NK-92 (cell line): Measurements from ENCODE around the gene MS4A2.
"Not testable (repeated sequence)": the region's sequence is repeated elsewhere in the genome, so short reads cannot be mapped to it uniquely, and the experiment has no call there.

Source experiments
- DNase-seq: peaks from one replicate; lab custom pipeline; 2025; ENCODE audit not compliant: unreplicated experiment; lab: John Stamatoyannopoulos, UW

Gene MS4A2

DNA sequence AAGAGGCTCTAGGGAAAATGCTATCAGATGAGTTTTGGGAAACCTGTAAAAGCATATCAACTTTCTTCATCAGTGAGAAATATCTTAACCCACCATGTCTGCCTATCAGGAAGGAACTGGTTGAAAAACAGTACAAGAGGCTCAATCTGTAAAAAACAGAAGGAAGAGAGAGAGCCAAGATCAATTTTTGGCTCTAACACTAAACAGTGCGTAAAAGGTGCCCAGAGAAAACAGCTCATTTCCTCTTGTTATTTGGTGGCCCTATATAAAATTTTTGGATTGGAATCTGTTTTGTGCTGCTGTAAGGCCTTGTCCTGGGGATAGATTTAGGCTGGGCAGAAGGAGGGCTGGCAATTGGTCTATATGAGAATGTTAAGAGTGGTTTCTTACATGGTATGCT, 12.1 kb downstream of the MS4A2 start:
- DNase-seq = no peak

DNA sequence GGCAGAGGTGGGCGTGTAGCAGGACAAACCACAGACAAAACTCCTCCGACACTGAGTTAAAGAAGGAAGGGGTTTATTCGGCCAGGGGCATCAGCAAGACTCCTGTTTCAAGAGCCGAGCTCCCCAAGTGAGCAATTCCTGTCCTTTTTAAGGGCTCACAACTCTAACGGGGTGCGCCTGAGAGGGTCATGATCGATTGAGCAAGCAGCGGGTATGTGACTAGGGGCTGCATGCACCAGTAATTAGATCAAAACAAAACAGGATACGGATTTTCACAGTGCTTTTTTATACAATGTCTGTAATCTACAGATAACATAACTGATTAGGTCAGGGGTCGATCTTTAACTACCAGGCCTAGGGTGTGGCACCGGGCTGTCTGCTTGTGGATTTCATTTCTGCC, 12.9 kb downstream of the MS4A2 start:
- not testable (repeated sequence) for DNase-seq

DNA sequence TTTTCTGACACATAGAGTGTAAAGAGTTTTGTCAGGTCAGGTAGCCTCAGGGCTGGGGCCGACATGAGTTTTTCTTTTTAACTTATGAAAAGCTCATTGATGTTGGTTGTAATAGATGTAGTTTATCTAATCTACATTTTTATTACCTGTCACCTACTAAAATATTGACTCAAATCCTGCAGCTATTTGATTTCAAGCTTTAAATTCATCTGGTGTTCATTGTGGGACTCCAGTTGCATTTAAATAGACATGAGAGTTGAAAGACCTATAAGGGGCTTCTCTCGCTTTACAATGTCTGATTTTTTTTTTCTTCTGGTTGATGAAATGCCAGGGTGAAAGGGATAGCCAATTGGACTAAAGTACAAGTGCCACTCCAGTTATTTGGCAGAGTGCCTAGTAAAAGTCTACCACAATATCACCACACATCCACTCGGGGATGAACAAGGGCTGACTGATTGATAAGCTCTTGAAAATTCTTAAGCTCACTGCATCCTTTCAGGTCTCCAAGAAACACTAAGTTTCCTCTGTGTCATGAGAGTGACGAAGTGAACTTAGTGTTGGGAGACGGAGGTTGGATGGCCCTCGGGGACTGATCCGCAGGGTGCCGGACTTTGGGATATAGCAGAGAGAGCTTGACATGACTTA, 16.1 kb downstream of the MS4A2 start:
- not testable (repeated sequence) for DNase-seq

DNA sequence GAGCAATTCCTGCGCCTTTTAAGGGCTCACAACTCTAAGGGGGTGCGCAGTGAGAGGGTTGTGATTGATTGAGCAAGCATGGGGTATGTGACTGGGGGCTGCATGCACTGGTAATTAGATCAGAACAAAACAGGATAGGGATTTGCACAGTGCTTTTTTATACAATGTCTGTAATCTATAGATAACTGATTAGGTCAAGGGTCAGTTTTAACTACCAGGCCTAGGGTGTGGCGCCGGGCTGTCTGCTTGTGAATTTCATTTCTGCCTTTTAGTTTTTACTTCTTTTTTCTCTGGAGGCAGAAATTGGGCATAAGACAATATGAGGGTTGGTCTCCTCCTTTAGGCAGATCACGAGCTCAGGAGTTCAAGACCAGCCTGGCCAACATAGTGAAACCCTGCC, 20.2 kb downstream of the MS4A2 start:
- DNase-seq = not testable (repeated sequence)

DNA sequence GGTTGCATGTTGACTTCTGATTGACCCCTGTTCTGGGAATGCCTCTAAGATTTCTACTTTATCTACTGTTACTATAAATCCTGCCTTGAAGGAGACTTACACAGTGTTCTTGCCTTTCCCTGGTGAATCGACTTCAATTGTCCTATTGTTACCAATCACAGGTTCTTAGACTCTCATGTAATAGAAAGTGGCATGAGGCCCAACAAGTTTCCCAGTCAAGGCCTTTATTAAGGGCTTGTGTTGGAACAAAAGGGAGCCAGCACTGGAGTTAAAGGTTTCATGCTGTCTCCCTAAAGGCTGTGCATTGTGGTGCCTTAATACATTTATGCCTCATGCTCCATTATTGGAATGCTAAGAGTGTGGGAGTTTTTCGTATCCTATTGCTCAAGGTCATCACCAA, 23.3 kb downstream of the MS4A2 start:
- DNase-seq = no peak

DNA sequence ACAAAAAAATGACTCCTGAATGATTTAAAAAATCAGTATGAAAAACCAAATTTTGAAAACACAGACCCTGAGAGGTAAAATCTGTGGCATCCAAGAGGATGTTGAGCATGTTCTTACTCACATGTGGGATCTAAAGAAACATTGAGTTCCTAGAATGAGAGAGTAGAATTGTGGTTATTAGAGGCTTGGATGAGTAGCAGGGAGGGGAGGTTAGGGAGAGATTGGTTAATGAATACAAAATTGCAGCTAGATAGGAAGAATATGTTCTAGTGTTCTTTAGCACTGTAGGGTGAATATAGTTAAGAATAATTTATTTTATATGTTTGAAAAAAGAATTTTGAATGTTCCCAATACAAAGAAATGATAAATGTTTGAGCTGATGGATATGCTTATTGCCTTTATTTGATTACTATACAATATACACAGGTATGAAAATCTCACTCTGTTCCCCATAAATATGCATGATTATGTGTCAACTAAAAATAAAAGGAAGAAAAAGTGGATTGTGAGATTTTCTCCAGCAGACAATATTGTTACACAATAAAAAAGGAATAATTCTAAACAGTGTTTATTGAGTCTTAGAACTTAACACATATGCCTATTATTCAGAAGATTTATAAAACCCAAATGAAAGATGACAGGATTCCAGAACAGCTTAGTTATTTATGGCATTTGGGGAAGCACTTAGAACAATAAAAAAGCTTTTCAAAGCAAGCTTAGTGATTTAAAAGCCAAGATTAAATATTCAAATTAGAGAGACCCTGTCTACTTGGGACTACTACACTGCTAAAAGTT, 28.7 kb downstream of the MS4A2 start:
- DNase-seq = no peak

DNA sequence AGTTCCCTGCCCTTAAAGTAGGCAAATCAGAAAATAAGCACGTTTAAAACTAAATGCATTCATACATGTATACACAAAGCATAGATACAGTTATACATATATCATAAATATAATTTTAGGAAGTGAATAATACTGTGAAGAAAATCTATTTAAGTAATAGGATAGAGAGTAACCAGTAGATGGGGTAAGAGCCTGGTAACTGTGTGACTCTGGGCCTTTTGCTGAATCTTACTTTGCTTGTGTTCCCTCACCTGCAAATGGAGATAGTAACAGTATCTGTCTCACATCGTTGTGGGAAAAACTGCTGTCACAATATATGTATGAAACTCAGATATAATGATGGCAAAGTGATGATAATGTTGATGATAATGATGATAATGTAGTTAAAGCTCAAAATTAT, 29.9 kb downstream of the MS4A2 start:
- DNase-seq = no peak

DNA sequence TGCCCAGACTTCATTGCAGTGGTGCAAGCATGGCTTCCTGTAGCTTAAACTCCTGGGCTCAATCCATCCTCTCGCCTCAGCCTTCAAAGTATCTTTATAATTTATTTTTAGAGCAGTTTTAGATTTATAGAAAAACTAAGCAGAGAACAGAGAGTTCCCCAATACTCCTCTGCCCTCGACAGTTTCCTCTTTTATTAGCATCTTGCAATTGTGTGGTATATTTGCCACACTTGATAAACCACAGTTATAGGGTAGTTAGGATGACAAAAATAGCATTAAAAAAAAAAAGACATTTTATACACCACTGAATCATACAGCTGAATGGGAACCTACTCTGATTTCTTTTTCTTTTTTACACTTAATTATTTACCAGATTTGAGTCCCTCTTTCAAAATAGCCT, 31.2 kb downstream of the MS4A2 start:
- DNase-seq = no peak

DNA sequence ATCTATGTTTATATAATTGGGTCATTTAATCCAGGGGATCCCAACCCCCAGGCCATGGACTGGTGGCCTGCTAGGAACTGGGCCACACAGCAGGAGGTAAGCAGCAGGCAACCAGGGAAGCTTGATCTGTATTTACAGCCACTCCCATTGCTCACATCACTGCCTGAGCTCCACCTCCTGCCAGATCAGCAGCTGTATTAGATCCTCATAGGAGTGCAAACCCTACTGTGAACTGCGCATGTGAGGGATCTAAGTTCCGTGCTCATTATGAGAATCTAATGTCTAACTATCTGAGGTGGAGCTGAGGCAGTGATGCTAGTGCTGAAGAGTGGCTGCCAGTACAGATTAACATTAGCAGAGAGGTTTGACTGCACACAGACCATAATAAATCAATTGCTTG, 32.8 kb downstream of the MS4A2 start:
- DNase-seq = no peak

DNA sequence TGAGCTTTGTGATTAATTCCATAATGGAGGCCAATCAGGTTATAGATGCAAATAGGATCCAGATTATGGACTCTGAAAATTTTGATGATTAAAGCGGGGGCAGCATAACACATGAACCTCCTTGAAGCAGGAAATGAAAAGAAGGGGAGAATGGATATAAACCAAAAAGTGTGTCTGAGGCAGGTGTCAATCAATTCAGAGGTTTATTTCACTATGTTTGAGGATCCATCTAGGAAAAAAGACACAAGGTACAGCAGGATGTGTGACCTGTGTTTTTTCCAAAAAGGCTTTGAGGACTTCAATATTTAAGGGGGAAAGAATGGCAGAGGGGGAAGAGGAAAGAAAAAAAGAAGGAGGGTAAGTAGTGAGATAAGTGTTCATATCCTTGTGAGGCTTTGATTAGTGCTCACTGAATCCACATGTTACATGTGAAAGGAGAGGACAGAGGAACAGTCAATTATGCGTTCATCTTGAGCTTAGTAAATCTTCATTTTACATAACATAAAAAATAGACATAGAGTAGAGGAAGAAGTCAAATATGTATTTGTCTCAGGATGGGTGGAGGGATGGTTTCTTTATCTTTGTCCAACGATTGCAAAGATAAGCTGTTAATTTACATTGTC, 34.1 kb downstream of the MS4A2 start:
- DNase-seq = no peak

DNA sequence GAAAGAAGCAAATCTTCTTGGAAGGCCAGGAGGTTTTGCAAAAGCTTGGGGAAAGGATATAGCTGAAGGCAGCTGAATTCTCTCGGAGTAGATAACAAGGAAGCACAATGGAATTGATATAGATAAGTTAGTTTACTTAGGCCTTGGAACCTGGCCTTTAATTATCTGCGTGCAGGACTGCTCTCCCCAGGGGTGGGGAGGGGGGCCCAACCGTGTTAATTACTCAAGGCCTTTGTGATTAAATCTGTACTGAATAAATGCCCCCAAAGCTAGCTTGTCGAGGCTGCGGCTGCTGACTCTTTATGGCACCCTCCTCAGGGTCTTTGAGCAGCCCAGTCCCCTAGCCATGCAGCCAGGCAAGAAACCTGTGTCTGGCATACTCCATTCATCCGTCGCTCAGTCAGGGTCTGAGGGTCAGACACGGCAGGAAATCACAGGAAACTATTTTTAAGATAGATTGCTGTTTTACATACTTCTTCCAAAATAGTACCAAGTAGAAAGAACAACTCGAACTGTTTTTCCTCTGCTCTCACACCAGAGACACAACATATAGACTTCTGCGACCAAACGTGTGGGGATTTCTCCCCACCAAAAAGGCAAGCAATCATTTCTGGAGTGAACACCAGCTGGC, 36.5 kb downstream of the MS4A2 start:
- DNase-seq = no peak

DNA sequence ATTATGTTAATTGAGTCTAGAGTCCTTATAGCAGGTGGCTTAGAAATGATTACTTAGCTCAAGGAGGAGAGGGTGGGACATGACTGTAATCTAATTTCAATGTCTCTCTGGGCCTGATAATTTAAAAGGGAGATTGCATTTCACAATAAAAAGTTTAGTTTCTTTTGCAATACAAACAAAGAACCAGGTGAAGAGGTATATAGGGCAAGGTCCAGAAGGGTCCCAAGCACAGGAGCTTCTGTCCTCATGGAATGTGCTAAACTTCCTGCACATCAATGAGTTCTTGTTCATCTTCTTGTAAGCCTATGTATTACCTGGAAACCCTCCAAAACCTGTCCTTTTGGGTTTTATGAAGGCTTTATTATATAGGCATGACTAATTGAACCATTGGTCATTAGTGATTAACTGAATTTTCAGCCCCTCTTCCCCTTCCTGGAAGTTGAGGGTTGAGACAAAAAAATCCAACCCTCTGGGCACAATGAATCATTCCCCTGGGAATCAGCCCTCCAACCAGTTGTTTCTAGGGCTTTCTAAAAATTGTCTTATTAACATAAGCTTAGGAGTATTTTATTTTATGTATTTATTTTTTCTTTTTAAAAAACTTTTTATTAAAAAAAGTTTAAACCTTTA, 37.6 kb downstream of the MS4A2 start:
- no peak for DNase-seq

DNA sequence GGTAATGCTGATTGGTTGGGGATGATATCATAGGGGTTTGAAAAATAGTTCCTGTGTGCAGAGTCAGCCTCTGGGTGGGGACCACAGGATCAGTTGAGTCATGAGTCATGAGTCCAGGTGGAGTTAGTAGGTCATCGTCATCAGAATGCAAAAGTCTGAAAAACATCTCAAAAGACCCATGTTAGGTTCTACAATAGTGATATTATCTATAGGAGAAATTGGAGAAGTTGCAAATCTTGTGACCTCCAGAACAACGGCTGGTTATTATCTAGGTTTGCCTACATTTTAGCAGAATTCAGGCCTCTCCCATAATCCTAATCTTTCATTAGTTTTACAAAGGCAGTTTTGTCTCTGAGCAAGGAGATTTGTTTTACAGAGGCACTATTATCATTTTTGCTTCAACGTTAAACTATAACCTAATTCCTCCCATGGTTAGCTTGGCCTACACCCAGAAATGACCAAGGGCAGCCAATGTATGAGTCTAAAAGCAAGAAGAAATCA, 38.9 kb downstream of the MS4A2 start:
- no peak for DNase-seq

DNA sequence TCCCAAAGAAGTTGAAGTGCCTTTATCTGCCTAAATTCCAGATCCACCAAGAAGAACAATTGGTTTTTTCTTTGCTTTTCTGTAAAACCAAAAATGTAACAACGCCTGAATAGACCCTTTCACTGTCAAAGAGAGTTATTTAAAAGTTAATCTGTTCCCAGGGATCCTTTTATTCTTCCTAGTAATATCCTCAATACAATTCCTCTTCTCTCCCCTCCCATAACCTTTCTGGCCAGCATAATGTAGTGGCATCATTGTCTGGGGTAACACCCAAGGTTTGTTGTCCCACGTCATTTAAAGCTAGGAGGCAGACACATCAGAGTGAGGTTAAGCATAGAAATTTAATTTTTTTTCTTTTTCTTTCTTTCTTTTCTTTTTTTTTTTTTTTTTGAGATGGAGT, 39.9 kb downstream of the MS4A2 start:
- no peak for DNase-seq

DNA sequence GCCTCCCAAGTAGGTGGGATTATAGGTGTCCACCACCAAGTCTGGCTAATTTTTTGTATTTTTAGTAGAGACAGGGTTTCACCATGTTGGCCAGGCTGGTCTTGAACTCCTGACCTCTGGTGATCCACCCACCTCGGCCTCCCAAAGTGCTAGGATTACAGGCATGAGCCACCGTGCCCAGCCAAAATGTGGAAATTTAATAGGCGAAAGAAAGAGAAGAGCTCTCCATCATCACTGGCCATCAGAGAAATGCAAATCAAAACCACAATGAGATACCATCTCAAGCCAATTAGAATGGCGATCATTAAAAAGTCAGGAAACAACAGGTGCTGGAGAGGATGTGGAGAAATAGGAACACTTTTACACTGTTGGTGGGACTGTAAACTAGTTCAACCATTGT, 40.4 kb downstream of the MS4A2 start:
- not testable (repeated sequence) for DNase-seq

DNA sequence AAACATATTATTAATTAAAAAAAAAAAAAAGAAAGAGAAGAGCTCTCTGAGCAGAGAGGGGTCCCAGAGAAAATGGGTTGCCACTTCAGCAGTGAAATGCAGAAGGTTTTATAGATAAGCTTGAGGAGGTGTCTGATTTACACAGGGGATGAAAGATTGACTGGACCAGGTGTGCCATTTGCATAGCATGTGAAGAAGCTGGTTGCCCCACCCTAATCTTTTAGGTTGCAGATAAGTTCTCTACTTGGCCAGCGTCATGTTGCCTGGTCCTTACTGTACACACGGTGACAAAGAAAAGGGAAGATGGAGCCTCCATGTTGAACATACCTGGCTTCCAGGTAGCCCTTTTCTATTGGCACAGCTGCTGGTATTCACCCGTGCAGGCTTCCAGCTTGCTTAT, 41.4 kb downstream of the MS4A2 start:
- DNase-seq = no peak

DNA sequence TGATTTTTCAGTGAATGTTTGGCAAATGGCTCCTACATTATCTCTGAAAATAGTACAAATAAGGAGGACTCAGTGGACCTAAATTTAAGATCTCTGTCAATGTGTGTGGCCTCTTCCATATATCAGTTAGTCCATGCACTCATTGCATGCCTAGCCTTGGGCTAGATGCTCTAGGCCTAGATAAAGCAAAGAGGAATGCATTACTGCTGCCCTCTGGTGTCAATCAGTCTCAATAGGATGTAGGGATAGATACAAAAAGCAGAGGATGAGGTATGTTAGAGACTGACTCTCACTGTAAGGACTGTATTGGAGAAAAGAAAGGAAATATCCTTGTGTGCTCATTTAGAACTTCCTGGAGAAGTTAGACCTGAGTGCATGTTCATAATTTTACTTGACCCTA, 42.0 kb downstream of the MS4A2 start:
- no peak for DNase-seq

DNA sequence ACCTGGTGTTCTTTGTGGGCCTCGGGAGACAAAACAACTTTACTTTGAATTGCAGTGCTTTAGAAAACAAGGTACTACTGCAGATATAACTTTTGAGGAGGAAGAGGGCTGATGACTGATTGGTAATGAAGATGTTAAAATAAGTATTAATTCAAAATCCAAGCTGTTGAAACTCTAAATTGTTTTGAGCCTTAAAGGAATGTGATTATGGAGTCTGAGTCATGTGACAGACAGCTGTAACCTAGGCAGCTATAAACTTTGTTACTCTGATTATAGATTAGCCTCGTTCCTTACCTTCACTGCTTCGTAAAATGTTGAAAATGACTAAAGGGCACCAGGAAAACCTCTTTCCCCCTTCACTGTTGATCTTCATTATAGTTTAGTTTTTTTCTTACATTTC, 43.4 kb downstream of the MS4A2 start:
- no peak for DNase-seq

DNA sequence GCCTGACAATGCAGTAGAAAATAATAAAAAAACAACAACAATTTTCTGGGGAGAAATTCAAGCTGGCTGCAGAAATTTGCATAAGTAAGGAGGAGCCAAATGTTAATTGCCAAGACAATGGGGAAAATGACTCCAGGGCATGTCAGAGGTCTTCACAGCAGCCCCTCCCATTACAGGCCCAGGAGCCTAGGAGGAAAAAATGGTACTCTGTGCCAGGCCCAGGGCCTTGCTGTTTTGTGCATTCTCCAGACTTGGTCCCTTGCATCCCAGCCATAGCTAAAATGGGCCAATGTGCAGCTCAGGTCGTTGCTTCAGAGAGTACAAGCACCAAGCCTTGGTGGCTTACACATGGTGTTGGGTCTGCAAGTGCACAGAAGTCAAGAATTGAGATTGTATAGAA, 45.5 kb downstream of the MS4A2 start:
- no peak for DNase-seq

DNA sequence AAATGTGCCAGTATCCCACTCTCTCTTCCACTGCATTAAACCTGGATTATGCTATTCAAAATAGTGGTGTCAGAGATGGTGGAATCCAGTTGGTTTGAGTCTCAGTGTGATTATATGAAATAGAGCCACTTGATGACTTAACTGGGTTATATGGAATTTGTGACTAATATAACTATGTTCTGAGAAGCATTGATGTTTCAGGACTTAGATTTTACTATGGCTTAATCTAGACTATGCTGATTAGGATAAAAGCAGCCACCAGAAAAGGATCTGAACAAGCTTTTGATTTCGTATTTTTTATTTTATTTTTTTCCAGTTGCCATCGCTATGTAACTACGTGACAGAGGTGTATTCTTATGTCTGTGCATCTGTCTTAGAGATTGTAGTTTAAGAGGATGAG, 55.3 kb downstream of the MS4A2 start:
- DNase-seq = no peak

DNA sequence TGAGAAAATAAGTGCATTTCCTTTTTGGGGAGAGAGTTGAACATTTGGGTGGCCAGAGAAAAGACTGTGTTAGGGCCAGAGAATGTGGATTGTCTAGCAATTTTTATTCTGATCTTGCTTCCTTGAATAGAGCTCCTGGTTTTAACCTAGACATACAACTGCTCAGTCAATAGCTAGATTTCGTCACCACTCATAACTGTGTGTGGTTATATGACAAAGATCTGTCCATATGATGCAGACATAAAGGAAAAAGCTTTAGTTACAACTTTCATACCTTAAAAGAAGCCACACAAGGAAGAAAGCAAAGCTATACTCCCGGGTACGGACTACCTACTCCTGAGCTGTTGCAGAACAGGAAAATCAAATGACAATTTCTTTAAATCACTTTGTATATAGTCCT, 57.2 kb downstream of the MS4A2 start:
- no peak for DNase-seq
